22Rv1 (cell line): ENCODE results near the gene PLCB1.

Experiments
- CTCF ChIP-seq: fragments of 450-650 bp; IDR thresholded peaks from 2 replicates; pipeline ENCODE4 v1.5.1; 2017; ENCODE audit warnings: mild to moderate bottlenecking
- ZFX ChIP-seq: fragments of 450-650 bp; IDR thresholded peaks from 2 replicates; pipeline ENCODE4 v1.6.1; 2017; ENCODE audit warnings: antibody characterized with exemption, borderline replicate concordance

- TF ChIP-seq CTCF, result no peak
- TF ChIP-seq ZFX, result no peak
Observed at GRCh38 chr20:8461186-8461585, 329.1 kb downstream of the PLCB1 start.
